ENCODE data around the gene FARSA. TPM values are rescaled to one million over a fixed set of nuclear protein-coding genes. Genes with fewer than 3 reads are reported as not detected.
"Not testable (repeated sequence)": the region's sequence is repeated elsewhere in the genome, so short reads cannot be mapped to it uniquely, and the experiment has no call there.

The FARSA gene
- total RNA-seq, 6 experiments from 2014 or later = 87.8 to 101 (median 90.4) TPM

- Mint-ChIP-seq H3K4me3 (peak overlapping the region; percentile 74), H3K27ac (peak overlapping the region; percentile 67), H3K27me3 (ENCODE audit: insufficient read depth) (peaks cover 4% of the 10 kb centered on the region), H3K4me1 (ENCODE audit: low read depth) (peaks cover 26% of the 10 kb centered on the region), H3K36me3 (ENCODE audit: low read depth) (no peaks in the 10 kb centered on the region), H3K9me3 (no peaks in the 10 kb centered on the region)
- DNase-seq = no peak
- TF ChIP-seq CTCF (IDR thresholded peaks at IDR 0.05) = no peak
Observed at GRCh38 chr19:12965812-12966135, 32.3 kb upstream of the FARSA start.

- no peaks in the 10 kb centered on the region for H3K36me3 Mint-ChIP-seq (ENCODE audit: low read depth)
- peaks cover 4% of the 10 kb centered on the region for H3K27me3 Mint-ChIP-seq (ENCODE audit: insufficient read depth)
- DNase-seq = peak; percentile 57
- H3K4me1 Mint-ChIP-seq (ENCODE audit: low read depth) = peaks cover 21% of the 10 kb centered on the region
- H3K9me3 Mint-ChIP-seq = no peaks in the 10 kb centered on the region
- peak; percentile 93 for TF ChIP-seq CTCF (IDR thresholded peaks at IDR 0.05)
- peak overlapping the region; percentile 91 for H3K4me3 Mint-ChIP-seq
- peak overlapping the region; percentile 75 for H3K27ac Mint-ChIP-seq
Observed at GRCh38 chr19:12965017-12965811, 31.7 kb upstream of the FARSA start.

GRCh38 chr19:12959481-12959880 is 26.0 kb upstream of the FARSA start:
- H3K9me3 Mint-ChIP-seq = no peaks in the 10 kb centered on the region
- H3K4me3 Mint-ChIP-seq = no peak overlapping the region
- peaks cover 13% of the 10 kb centered on the region for H3K36me3 Mint-ChIP-seq (ENCODE audit: low read depth)
- no peak for TF ChIP-seq CTCF (IDR thresholded peaks at IDR 0.05)
- no peak for DNase-seq
- no peak overlapping the region for H3K27ac Mint-ChIP-seq
- peaks cover 4% of the 10 kb centered on the region for H3K27me3 Mint-ChIP-seq (ENCODE audit: insufficient read depth)
- H3K4me1 Mint-ChIP-seq (ENCODE audit: low read depth) = peaks cover 19% of the 10 kb centered on the region

- Mint-ChIP-seq H3K4me1 (ENCODE audit: low read depth) (peaks cover 39% of the 10 kb centered on the region), H3K4me3 (peak overlapping the region; percentile 83), H3K36me3 (ENCODE audit: low read depth) (peaks cover 19% of the 10 kb centered on the region), H3K27ac (peak overlapping the region; percentile 81)
- H3K27me3 Mint-ChIP-seq (ENCODE audit: insufficient read depth); H3K9me3 Mint-ChIP-seq; DNase-seq: not testable (repeated sequence)
Observed at GRCh38 chr19:12957389-12957952, 24.0 kb upstream of the FARSA start.

GRCh38 chr19:12956446-12957388 is 23.2 kb upstream of the FARSA start, which contains the start of gene GADD45GIP1:
Gene GADD45GIP1, minus strand, starts transcription at chr19:12957223. Its CDS starts 11 bp downstream, at chr19:12957212.
- peaks cover 44% of the 10 kb centered on the region for H3K4me1 Mint-ChIP-seq (ENCODE audit: low read depth)

More at GRCh38 chr19:12956446-12957388, 23.2 kb upstream of the FARSA start, which contains the start of gene GADD45GIP1:
- peak within 1 kb of the TSS; percentile 93 for H3K27ac Mint-ChIP-seq
- peak within 1 kb of the TSS; percentile 83 for H3K4me3 Mint-ChIP-seq
- H3K9me3 Mint-ChIP-seq = no peaks in the 10 kb centered on the region
- peaks cover 21% of the 10 kb centered on the region for H3K36me3 Mint-ChIP-seq (ENCODE audit: low read depth)
- H3K27me3 Mint-ChIP-seq (ENCODE audit: insufficient read depth) = no peaks in the 10 kb centered on the region
- no peak for TF ChIP-seq CTCF (IDR thresholded peaks at IDR 0.05)
- DNase-seq = peak; percentile 53

Measured in HFFc6 (cell line).